Ishikawa (cell line): ENCODE data around the gene IKZF2.

ENCODE experiments used
- CEBPB ChIP-seq: IDR thresholded peaks from 2 replicates; pipeline ENCODE4 v1.6.1; 2012
- CREB1 ChIP-seq: IDR thresholded peaks from 2 replicates; pipeline ENCODE4 v1.6.1; 2012; ENCODE audit warnings: low read depth
- EGR1 ChIP-seq: IDR thresholded peaks from 2 replicates; pipeline ENCODE4 v1.6.1; 2012
- EP300 ChIP-seq: IDR thresholded peaks from 2 replicates; pipeline ENCODE4 v1.6.1; 2012; ENCODE audit warnings: borderline replicate concordance
- FOXM1 ChIP-seq: IDR thresholded peaks from 2 replicates; pipeline ENCODE4 v1.6.1; 2012; ENCODE audit warnings: low read depth, borderline replicate concordance
- MAX ChIP-seq: IDR thresholded peaks from 2 replicates; pipeline ENCODE4 v1.6.1; 2012
- NFIC ChIP-seq: IDR thresholded peaks from 2 replicates; pipeline ENCODE4 v1.6.1; 2012
- RAD21 ChIP-seq: IDR thresholded peaks from 2 replicates; pipeline ENCODE4 v1.6.1; 2012; ENCODE audit warnings: low read depth
- REST ChIP-seq: IDR thresholded peaks from 2 replicates; pipeline ENCODE4 v1.6.1; 2012; ENCODE audit warnings: low read depth, mild to moderate bottlenecking
- TAF1 ChIP-seq: IDR thresholded peaks from 2 replicates; pipeline ENCODE4 v1.6.1; 2012; ENCODE audit warnings: low read depth, mild to moderate bottlenecking
- TCF12 ChIP-seq: IDR thresholded peaks from 2 replicates; pipeline ENCODE4 v1.6.1; 2012; ENCODE audit warnings: low read depth
- TEAD4 ChIP-seq: IDR thresholded peaks from 2 replicates; pipeline ENCODE4 v1.6.1; 2012
- USF1 ChIP-seq: IDR thresholded peaks from 2 replicates; pipeline ENCODE4 v1.6.1; 2012
- YY1 ChIP-seq: IDR thresholded peaks from 2 replicates; pipeline ENCODE4 v1.6.1; 2012; ENCODE audit warnings: low read depth
- ZBTB7A ChIP-seq: IDR thresholded peaks from 2 replicates; pipeline ENCODE4 v1.6.1; 2012; ENCODE audit warnings: low read depth

Gene IKZF2

GRCh38 chr2:212991120-212991519, 160.3 kb downstream of the IKZF2 start:
- TF ChIP-seq ZBTB7A: no peak
- no peak for TF ChIP-seq YY1
- TF ChIP-seq TCF12: no peak
- TF ChIP-seq REST: no peak
- no peak for TF ChIP-seq CEBPB
- no peak for TF ChIP-seq FOXM1
- TF ChIP-seq EP300: no peak
- no peak for TF ChIP-seq TEAD4
- no peak for TF ChIP-seq NFIC

- TF ChIP-seq ZBTB7A: no peak
- no peak for TF ChIP-seq EP300
- no peak for TF ChIP-seq MAX
- no peak for TF ChIP-seq TCF12
- TF ChIP-seq FOXM1: no peak
- TF ChIP-seq CEBPB: no peak
- no peak for TF ChIP-seq TEAD4
- no peak for TF ChIP-seq RAD21
- TF ChIP-seq USF1: no peak
Measured at GRCh38 chr2:212990697-212991096, 160.7 kb downstream of the IKZF2 start.

GRCh38 chr2:212987492-212987891, 163.9 kb downstream of the IKZF2 start:
- no peak for TF ChIP-seq NFIC
- no peak for TF ChIP-seq ZBTB7A
- no peak for TF ChIP-seq EP300
- TF ChIP-seq REST: no peak
- no peak for TF ChIP-seq RAD21
- no peak for TF ChIP-seq EGR1
- no peak for TF ChIP-seq TCF12
- TF ChIP-seq CEBPB: no peak
- TF ChIP-seq YY1: no peak
- no peak for TF ChIP-seq TAF1
- TF ChIP-seq CREB1: no peak
- TF ChIP-seq USF1: no peak
- no peak for TF ChIP-seq MAX
- TF ChIP-seq FOXM1: no peak

GRCh38 chr2:212984129-212984528, 167.3 kb downstream of the IKZF2 start:
- TF ChIP-seq EP300 (no peak), RAD21 (no peak), USF1 (no peak), TCF12 (no peak), FOXM1 (no peak)

- TF ChIP-seq EGR1 (no peak), CREB1 (no peak), TEAD4 (no peak), RAD21 (no peak), TAF1 (no peak), YY1 (no peak), USF1 (no peak), CEBPB (no peak), NFIC (no peak), FOXM1 (no peak), TCF12 (no peak), REST (no peak), MAX (no peak), ZBTB7A (no peak), EP300 (no peak)
Measured at GRCh38 chr2:212979799-212980198, 171.6 kb downstream of the IKZF2 start.
